Measurements from ENCODE around the gene SLC6A11. TPM values are rescaled to one million over a fixed set of nuclear protein-coding genes. Genes with fewer than 3 reads are reported as not detected.

SLC6A11 gene
- total and polyA plus RNA-seq, 2 of the 8 experiments (the other 6 are each of a cell fraction or from before 2014, with no cell fraction given): 0.78 to 1.5 TPM

- no peak for TF ChIP-seq ZNF274 (IDR thresholded peaks at IDR 0.05; ENCODE audit: borderline replicate concordance, extremely low read depth, low read length)
- no peak for TF ChIP-seq SP1 (IDR thresholded peaks at IDR 0.05; ENCODE audit: low read depth, low read length)
- TF ChIP-seq KDM4A (IDR thresholded peaks at IDR 0.05; ENCODE audit: low read depth, low read length, severe bottlenecking): no peak
- TF ChIP-seq SP4 (IDR thresholded peaks at IDR 0.05; ENCODE audit: low read length): no peak
- TF ChIP-seq MAX (IDR thresholded peaks at IDR 0.05): no peak
- TF ChIP-seq POU5F1 (IDR thresholded peaks at IDR 0.05; ENCODE audit: low read depth, low read length): no peak
- no peak for TF ChIP-seq EP300 (IDR thresholded peaks at IDR 0.05; ENCODE audit: borderline replicate concordance in 1 of 2, low read depth in 2 of 2, low read length in 2 of 2)
Observed at GRCh38 chr3:10956531-10956930, 140.5 kb downstream of the SLC6A11 start (continued).

Data from H1 (cell line).